Esophagus squamous epithelium (tissue), 5 donors: ENCODE measurements around the gene GBF1. TPM values are rescaled to one million over a fixed set of nuclear protein-coding genes. Genes with fewer than 3 reads are reported as not detected.
A peak's percentile ranks its signal among the peaks of the same experiment; 100 is the strongest.

Experiments used
- DNase-seq: peaks from one replicate; lab custom pipeline; 2025; lab: John Stamatoyannopoulos, UW
- H3K27ac ChIP-seq, 4 donors: fragments of 200-600 bp; sonication (generic); one replicate each; pipeline ENCODE4 v1.5.1; 2016 to 2019; ENCODE audit warnings: mild to moderate bottlenecking in 1 of 4
- H3K27me3 ChIP-seq, 4 donors: fragments of 200-600 bp; sonication (generic); 1 replicate in 3 of 4; 2 replicates in 1 of 4; pipeline versions ENCODE4 v1.5.1 to v1.6.0; 2017 to 2021; ENCODE audit warnings: antibody characterized with exemption in 1 of 4
- H3K36me3 ChIP-seq, 3 donors: fragments of 200-600 bp; sonication (generic); one replicate each; pipeline ENCODE4 v1.5.1; 2016 to 2019
- H3K4me1 ChIP-seq, 3 donors: fragments of 200-600 bp; sonication (generic); one replicate each; pipeline ENCODE4 v1.5.1; 2017 to 2019
- H3K4me3 ChIP-seq, 4 donors: fragments of 200-600 bp; sonication (generic); 1 replicate in 3 of 4; 2 replicates in 1 of 4; pipeline ENCODE4 v1.5.1; 2016 to 2019; ENCODE audit warnings: mild to moderate bottlenecking in 2 of 4, moderate library complexity in 1 of 4
- H3K9me3 ChIP-seq, 3 donors: fragments of 200-600 bp; sonication (generic); one replicate each; pipeline ENCODE4 v1.5.1; 2016 to 2019
- POLR2A ChIP-seq, 4 donors: fragments of 450-650 bp; IDR thresholded peaks; one replicate each; pipeline ENCODE4 v1.6.1; 2017; ENCODE audit warnings: antibody characterized with exemption in 4 of 4, mild to moderate bottlenecking in 4 of 4, moderate library complexity in 3 of 4
- WGBS, 2 donors: methylation state at CpG; one replicate each; pipeline ENCODE4 v1.1.5; 2018; 5-methylcytosine and 5-hydroxymethylcytosine counted together
- intact Hi-C: fragments of 100-400 bp; cut with DNase I; formaldehyde crosslinking; loops from one replicate; pipeline ENCODE4 v1.15.0; 2022
- total RNA-seq, 4 donors: library from RNA; depleted of rRNA; stranded (reverse); fragments of >200 nt; gene quantifications; one replicate each; pipeline ENCODE4 v1.1.0, GENCODE V29; 2016
- TF ChIP-seq, protein P1 (sequence below), 6 experiments: fragments of 450-650 bp in 4 of 6; fragments of 200-600 bp in 2 of 6; sonication (generic) in 2 of 6; IDR thresholded peaks; one replicate each; pipeline ENCODE4 v1.5.1; 2016 to 2019; ENCODE audit warnings: antibody characterized with exemption in 6 of 6, mild to moderate bottlenecking in 4 of 6, moderate library complexity in 4 of 6
- donor health status: DM: yes; HTN: yes; CAD: no.

GBF1 gene
- total RNA-seq, 4 donors from 2014 or later: 22.5 to 39.0 (median 28.6) TPM

DNA sequence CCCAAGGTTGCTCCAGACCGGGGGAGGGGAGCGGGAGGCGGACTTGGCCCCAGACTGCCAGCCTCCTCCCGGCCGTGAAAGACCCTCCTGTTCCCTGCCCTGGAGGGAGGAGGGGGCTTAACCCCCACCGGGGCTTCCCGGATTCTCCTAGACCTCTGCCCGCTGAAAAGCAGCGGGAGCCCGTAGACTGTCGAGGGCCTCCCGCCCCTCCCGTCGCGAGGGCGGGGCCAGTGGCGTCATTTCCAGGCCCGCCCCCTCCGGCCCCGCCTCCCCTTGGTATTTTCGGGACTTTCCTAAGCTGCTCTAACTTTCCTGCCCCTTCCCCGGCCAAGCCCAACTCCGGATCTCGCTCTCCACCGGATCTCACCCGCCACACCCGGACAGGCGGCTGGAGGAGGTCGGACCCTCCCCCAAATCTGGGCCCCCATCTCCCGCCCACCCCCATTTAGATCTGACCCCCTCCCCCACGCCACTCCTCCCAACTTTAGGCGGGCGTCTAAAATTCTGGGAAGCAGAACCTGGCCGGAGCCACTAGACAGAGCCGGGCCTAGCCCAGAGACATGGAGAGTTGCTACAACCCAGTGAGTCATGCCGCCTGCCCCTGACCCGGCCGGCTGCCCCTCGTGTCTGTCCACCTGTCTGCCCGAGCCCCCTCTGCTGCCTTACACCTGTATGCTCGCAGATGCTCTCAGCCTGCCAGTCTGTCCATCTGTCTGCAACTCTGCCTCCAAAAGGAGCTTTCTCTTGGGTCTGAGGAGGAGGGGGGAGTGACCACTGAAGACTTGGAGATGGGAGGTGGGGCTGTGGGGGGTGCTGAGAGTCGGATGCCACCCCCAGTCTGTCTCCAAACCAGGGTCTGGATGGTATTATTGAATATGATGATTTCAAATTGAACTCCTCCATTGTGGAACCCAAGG lies 150.3 kb downstream of the GBF1 start, which contains the start of gene NFKB2:
TSS of gene NFKB2 (plus strand) at position 306 of the 917 bp plus-strand sequence. CDS start at position 561, 255 bp downstream.
- Histone ChIP-seq H3K27ac (peak within 1 kb of the TSS; percentile 91 to 99 (median 98)), H3K9me3 (no peaks in the 10 kb centered on the region), H3K27me3 (no peaks in the 10 kb centered on the region), H3K4me3 (peak within 1 kb of the TSS; percentile 65 to 78 (median 75)), H3K36me3 (peaks cover 0 to 31% (median 4%) of the 10 kb centered on the region in 3 donors), H3K4me1 (peaks cover 33 to 69% (median 40%) of the 10 kb centered on the region in 3 donors)
- intact Hi-C loops: no loop called here
- DNase-seq: peak; percentile 50
- 0 to 1% methylated on average over 9 to 20 of the region's 42 CpGs for whole genome bisulfite sequencing, 2 donors
- TF ChIP-seq, protein P1, sequence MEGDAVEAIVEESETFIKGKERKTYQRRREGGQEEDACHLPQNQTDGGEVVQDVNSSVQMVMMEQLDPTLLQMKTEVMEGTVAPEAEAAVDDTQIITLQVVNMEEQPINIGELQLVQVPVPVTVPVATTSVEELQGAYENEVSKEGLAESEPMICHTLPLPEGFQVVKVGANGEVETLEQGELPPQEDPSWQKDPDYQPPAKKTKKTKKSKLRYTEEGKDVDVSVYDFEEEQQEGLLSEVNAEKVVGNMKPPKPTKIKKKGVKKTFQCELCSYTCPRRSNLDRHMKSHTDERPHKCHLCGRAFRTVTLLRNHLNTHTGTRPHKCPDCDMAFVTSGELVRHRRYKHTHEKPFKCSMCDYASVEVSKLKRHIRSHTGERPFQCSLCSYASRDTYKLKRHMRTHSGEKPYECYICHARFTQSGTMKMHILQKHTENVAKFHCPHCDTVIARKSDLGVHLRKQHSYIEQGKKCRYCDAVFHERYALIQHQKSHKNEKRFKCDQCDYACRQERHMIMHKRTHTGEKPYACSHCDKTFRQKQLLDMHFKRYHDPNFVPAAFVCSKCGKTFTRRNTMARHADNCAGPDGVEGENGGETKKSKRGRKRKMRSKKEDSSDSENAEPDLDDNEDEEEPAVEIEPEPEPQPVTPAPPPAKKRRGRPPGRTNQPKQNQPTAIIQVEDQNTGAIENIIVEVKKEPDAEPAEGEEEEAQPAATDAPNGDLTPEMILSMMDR (IDR thresholded peaks at IDR 0.05): peak in 1 of 6 experiments; percentile 14
- peak in 2 of 4 donors; percentile 28 to 90 for TF ChIP-seq POLR2A (IDR thresholded peaks at IDR 0.05)

DNA sequence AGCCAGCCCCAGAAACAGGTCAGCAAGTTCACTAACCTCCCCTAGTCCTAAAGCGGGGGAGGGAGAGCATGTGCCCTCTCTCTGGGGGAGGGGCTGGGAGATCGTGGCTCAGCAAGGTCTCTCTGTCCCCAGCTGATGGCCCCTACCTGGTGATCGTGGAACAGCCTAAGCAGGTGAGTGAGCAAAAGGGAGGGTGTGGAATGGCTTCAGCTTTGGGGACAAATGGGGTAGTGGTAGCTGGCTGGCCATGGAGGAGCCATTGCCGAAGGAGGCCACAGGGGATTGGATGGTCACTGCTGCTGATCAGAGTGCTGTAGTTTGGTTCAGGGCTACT lies 151.0 kb downstream of the GBF1 start:
- peaks cover 33 to 74% (median 40%) of the 10 kb centered on the region in 3 donors for H3K4me1 ChIP-seq
- no peak for DNase-seq
- H3K9me3 ChIP-seq: no peaks in the 10 kb centered on the region
- H3K36me3 ChIP-seq: peaks cover 3 to 37% (median 10%) of the 10 kb centered on the region in 3 donors
- peak overlapping the region; percentile 65 to 78 (median 75) for H3K4me3 ChIP-seq
- TF ChIP-seq, protein P1 (IDR thresholded peaks at IDR 0.05): no peak
- TF ChIP-seq POLR2A (IDR thresholded peaks at IDR 0.05): no peak
- intact Hi-C loops: no loop called here
- no peaks in the 10 kb centered on the region for H3K27me3 ChIP-seq
- peak overlapping the region; percentile 91 to 99 (median 98) for H3K27ac ChIP-seq
- WGBS, 2 donors: 20 to 40% methylated on average over 1 to 4 of the region's 4 CpGs

DNA sequence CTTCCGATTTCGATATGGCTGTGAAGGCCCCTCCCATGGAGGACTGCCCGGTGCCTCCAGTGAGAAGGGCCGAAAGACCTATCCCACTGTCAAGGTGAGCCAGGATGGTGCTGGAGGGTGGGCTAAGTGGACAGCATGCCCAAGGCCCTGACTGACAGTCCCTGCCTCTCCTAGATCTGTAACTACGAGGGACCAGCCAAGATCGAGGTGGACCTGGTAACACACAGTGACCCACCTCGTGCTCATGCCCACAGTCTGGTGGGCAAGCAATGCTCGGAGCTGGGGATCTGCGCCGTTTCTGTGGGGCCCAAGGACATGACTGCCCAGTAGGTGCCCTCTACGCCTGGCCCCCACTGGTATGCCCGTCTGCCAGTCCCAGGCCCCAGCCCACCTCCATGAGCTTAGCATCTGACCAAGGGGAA lies 151.4 kb downstream of the GBF1 start:
- DNase-seq: no peak
- peaks cover 35 to 79% (median 42%) of the 10 kb centered on the region in 3 donors for H3K4me1 ChIP-seq
- no CpG with 5 or more reads among the region's 12 CpGs for WGBS, 2 donors
- TF ChIP-seq, protein P1 (IDR thresholded peaks at IDR 0.05): no peak
- no peak for TF ChIP-seq POLR2A (IDR thresholded peaks at IDR 0.05)
- intact Hi-C loops: no loop called here
- H3K27me3 ChIP-seq: no peaks in the 10 kb centered on the region
- H3K4me3 ChIP-seq: peak overlapping the region in 3 of 4 donors; percentile 73 to 78 (median 77)
- no peaks in the 10 kb centered on the region for H3K9me3 ChIP-seq
- peaks cover 8 to 42% (median 15%) of the 10 kb centered on the region in 3 donors for H3K36me3 ChIP-seq
- H3K27ac ChIP-seq: peak overlapping the region in 3 of 4 donors; percentile 97 to 99 (median 98)

DNA sequence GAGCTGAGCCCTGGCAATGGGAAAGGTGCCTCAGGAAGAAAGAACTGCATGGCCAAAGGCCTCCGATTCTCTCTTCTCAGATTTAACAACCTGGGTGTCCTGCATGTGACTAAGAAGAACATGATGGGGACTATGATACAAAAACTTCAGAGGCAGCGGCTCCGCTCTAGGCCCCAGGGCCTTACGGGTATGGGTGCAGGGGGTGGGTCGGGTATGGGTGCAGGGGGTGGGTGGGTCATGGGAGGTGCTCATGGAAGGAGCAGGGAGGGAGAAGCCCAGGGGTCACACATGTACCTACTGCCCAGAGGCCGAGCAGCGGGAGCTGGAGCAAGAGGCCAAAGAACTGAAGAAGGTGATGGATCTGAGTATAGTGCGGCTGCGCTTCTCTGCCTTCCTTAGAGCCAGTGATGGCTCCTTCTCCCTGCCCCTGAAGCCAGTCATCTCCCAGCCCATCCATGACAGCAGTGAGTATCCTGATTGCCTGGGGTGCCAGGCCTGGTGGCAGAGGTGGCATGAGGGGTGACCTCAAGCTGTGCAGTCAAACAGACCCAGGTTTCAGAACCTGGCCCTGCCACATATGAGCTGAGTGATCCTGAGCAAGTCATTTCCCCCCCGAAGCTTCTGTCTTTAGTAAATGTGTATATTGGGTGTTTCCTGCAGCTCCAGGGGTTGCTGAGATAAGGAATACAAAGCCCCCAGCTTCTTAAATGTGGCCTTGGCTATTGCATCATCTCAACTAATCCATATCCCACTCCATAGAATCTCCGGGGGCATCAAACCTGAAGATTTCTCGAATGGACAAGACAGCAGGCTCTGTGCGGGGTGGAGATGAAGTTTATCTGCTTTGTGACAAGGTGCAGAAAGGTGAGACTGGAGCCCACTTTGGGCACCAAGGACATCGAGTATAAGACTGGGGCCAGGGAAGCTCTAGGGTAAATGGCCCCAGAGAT lies 152.2 kb downstream of the GBF1 start:
- Histone ChIP-seq H3K27ac (no peak overlapping the region), H3K36me3 (peaks cover 16 to 49% (median 22%) of the 10 kb centered on the region in 3 donors), H3K27me3 (no peaks in the 10 kb centered on the region), H3K9me3 (no peaks in the 10 kb centered on the region), H3K4me1 (peaks cover 36 to 85% (median 44%) of the 10 kb centered on the region in 3 donors), H3K4me3 (no peak overlapping the region)
- TF ChIP-seq, protein P1 (IDR thresholded peaks at IDR 0.05): no peak
- no peak for TF ChIP-seq POLR2A (IDR thresholded peaks at IDR 0.05)
- no peak for DNase-seq
- intact Hi-C loops: no loop called here
- WGBS, 2 donors: 81 to 87% methylated on average over 8 to 13 of the region's 14 CpGs
